WTC11 (cell line): ENCODE results near the gene NXPE2.

Source experiments
- ATF3 ChIP-seq: sonication (generic); formaldehyde crosslinking; conservative IDR thresholded peaks from 2 replicates; pipeline ENCODE4 v1.8.1; 2022; ENCODE audit warnings: mild to moderate bottlenecking, missing genetic modification reagents
- CREB1 ChIP-seq: sonication (generic); formaldehyde crosslinking; IDR thresholded peaks from 2 replicates; pipeline ENCODE4 v1.8.0; 2023; ENCODE audit warnings: mild to moderate bottlenecking, missing genetic modification reagents
- CTCF ChIP-seq: fragments of 200-600 bp; IDR thresholded peaks from 2 replicates; pipeline ENCODE4 v1.8.0; 2022; ENCODE audit warnings: antibody characterized with exemption
- ETV6 ChIP-seq: sonication (generic); formaldehyde crosslinking; IDR thresholded peaks from 2 replicates; pipeline ENCODE4 v1.8.1; 2022; ENCODE audit warnings: mild to moderate bottlenecking, missing genetic modification reagents
- FOXJ3 ChIP-seq: sonication (generic); formaldehyde crosslinking; IDR thresholded peaks from 2 replicates; pipeline ENCODE4 v1.9.0; 2021; ENCODE audit warnings: missing genetic modification reagents, mild to moderate bottlenecking, borderline replicate concordance
- IRF2 ChIP-seq: sonication (generic); formaldehyde crosslinking; IDR thresholded peaks from 2 replicates; pipeline ENCODE4 v1.8.0; 2022; ENCODE audit warnings: low read depth, missing genetic modification reagents, borderline replicate concordance
- KAT7 ChIP-seq: sonication (generic); formaldehyde crosslinking; IDR thresholded peaks from 2 replicates; pipeline ENCODE4 v1.8.1; 2023; ENCODE audit warnings: missing genetic modification reagents, mild to moderate bottlenecking, borderline replicate concordance
- NFYB ChIP-seq: sonication (generic); formaldehyde crosslinking; conservative IDR thresholded peaks from 2 replicates; pipeline ENCODE4 v1.8.0; 2022; ENCODE audit warnings: low read depth, missing genetic modification reagents
- NR3C1 ChIP-seq: sonication (generic); formaldehyde crosslinking; conservative IDR thresholded peaks from 2 replicates; pipeline ENCODE4 v1.8.1; 2023; ENCODE audit warnings: low read depth, mild to moderate bottlenecking, missing genetic modification reagents
- PRDM15 ChIP-seq: sonication (generic); formaldehyde crosslinking; IDR thresholded peaks from 2 replicates; pipeline ENCODE4 v1.8.0; 2022; ENCODE audit warnings: missing genetic modification reagents
- SP1 ChIP-seq: sonication (generic); formaldehyde crosslinking; conservative IDR thresholded peaks from 2 replicates; pipeline ENCODE4 v1.8.1; 2022; ENCODE audit warnings: missing genetic modification reagents
- USF1 ChIP-seq: sonication (generic); formaldehyde crosslinking; IDR thresholded peaks from 2 replicates; pipeline ENCODE4 v1.8.0; 2022; ENCODE audit warnings: mild to moderate bottlenecking, missing genetic modification reagents
- ZNF121 ChIP-seq: sonication (generic); formaldehyde crosslinking; IDR thresholded peaks from 2 replicates; pipeline ENCODE4 v1.8.0; 2023; ENCODE audit warnings: missing genetic modification reagents
- TF ChIP-seq, protein P1 (sequence below): sonication (generic); formaldehyde crosslinking; IDR thresholded peaks from 2 replicates; pipeline ENCODE4 v1.8.1; 2023; ENCODE audit warnings: mild to moderate bottlenecking, missing genetic modification reagents

- TF ChIP-seq CREB1 (CRISPR knock-in tag) (no peak), ATF3 (CRISPR knock-in tag) (no peak), CTCF (no peak), USF1 (no peak), PRDM15 (CRISPR knock-in tag) (no peak), ETV6 (CRISPR knock-in tag) (no peak), KAT7 (CRISPR knock-in tag) (no peak), FOXJ3 (CRISPR knock-in tag) (no peak), ZNF121 (CRISPR knock-in tag) (no peak), SP1 (CRISPR knock-in tag) (no peak), NFYB (CRISPR knock-in tag) (no peak), IRF2 (CRISPR knock-in tag) (no peak), NR3C1 (CRISPR knock-in tag) (no peak)
- TF ChIP-seq, protein P1, sequence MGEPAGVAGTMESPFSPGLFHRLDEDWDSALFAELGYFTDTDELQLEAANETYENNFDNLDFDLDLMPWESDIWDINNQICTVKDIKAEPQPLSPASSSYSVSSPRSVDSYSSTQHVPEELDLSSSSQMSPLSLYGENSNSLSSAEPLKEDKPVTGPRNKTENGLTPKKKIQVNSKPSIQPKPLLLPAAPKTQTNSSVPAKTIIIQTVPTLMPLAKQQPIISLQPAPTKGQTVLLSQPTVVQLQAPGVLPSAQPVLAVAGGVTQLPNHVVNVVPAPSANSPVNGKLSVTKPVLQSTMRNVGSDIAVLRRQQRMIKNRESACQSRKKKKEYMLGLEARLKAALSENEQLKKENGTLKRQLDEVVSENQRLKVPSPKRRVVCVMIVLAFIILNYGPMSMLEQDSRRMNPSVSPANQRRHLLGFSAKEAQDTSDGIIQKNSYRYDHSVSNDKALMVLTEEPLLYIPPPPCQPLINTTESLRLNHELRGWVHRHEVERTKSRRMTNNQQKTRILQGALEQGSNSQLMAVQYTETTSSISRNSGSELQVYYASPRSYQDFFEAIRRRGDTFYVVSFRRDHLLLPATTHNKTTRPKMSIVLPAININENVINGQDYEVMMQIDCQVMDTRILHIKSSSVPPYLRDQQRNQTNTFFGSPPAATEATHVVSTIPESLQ (CRISPR knock-in tag): no peak
Measured at GRCh38 chr11:114683007-114683406, 4.7 kb downstream of the NXPE2 start.
